Neuron (in vitro differentiated cells): ENCODE data around the gene RNF217.

Experiments
- H2AFZ ChIP-seq: one replicate; pipeline ENCODE4 v1.6.1; 2013; ENCODE audit warnings: low read depth, mild to moderate bottlenecking, inconsistent platforms, low read length, moderate library complexity
- H3K27me3 ChIP-seq: one replicate; pipeline ENCODE4 v1.6.1; 2013; ENCODE audit warnings: low read length; ENCODE audit not compliant: insufficient read depth
- H3K36me3 ChIP-seq: one replicate; pipeline ENCODE4 v1.6.1; 2013; ENCODE audit warnings: low read length; ENCODE audit not compliant: insufficient read depth
- H3K4me1 ChIP-seq: one replicate; pipeline ENCODE4 v1.6.1; 2013; ENCODE audit warnings: low read length; ENCODE audit not compliant: insufficient read depth
- H3K4me3 ChIP-seq: 2 replicates; pipeline ENCODE4 v1.5.1; 2013; ENCODE audit warnings: mild to moderate bottlenecking, low read length, moderate library complexity
- H3K9me3 ChIP-seq: one replicate; pipeline ENCODE4 v1.6.1; 2013; ENCODE audit warnings: low read length

RNF217 gene

DNA sequence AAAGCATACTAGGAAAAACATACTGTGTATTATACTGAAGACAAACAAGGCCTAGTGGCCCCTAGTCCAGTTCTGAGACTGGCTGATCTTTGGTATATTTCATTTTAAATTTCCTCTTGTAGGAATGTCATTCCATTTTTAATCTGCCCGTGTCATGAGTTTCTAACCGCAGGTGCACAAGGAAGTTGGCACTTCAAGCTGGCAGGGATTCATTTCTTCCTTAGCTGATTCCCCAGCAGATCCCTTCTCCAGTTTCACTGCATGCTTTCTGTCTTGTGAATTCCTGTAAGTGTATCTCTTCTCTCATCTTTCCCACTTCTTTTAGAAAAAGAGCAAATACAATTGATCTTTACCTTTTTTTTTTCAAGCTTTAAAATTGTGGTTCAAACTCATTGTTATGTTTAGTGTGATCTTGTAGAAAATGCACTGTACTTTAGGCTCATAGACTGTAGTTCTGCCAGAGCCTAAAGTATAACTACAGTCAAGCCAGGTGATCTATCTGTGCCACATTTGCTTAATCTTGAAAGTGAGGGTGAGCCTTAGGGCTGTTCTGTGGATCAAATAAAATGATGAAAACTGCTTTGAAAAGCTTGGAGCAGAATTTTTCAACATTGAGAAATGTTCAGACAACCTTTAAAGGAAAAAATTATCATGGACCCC lies 37.0 kb downstream of the RNF217 start:
- no peaks in the 10 kb centered on the region for H3K36me3 ChIP-seq
- no peak overlapping the region for H3K4me3 ChIP-seq
- H3K27me3 ChIP-seq, result no peaks in the 10 kb centered on the region
- peaks cover 9% of the 10 kb centered on the region for H3K4me1 ChIP-seq
- no peaks in the 10 kb centered on the region for H3K9me3 ChIP-seq
- H2AFZ ChIP-seq, result no peak overlapping the region

GRCh38 chr6:125001684-125002405 lies 39.6 kb downstream of the RNF217 start:
- H3K36me3 ChIP-seq, result no peaks in the 10 kb centered on the region
- no peak overlapping the region for H2AFZ ChIP-seq
- H3K27me3 ChIP-seq, result no peaks in the 10 kb centered on the region
- peaks cover 9% of the 10 kb centered on the region for H3K4me1 ChIP-seq
- H3K4me3 ChIP-seq, result no peak overlapping the region
- H3K9me3 ChIP-seq, result no peaks in the 10 kb centered on the region

DNA sequence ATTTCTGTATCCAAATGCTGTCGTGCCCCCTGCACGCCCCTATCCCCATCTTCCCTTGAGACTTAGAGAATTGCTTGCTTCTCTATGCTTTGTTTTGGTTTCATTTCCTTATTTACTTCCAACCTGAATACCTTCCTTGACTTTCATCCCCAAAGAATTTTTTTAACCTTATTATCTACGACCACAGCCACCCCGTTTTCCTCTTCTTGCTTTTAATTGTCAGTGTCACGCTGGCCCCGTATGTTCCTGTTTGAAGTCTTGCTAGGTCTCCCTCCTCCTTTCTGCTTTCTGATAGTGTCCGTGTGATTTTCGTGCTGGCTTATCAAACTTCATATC lies 40.1 kb downstream of the RNF217 start:
- Histone ChIP-seq H2AFZ (no peak overlapping the region), H3K27me3 (no peaks in the 10 kb centered on the region), H3K9me3 (no peaks in the 10 kb centered on the region), H3K36me3 (no peaks in the 10 kb centered on the region), H3K4me3 (no peak overlapping the region), H3K4me1 (peaks cover 9% of the 10 kb centered on the region)

GRCh38 chr6:125003070-125003469 lies 40.8 kb downstream of the RNF217 start:
- H3K9me3 ChIP-seq, result no peaks in the 10 kb centered on the region
- peaks cover 9% of the 10 kb centered on the region for H3K4me1 ChIP-seq
- no peak overlapping the region for H2AFZ ChIP-seq
- H3K4me3 ChIP-seq, result no peak overlapping the region
- H3K27me3 ChIP-seq, result no peaks in the 10 kb centered on the region
- no peaks in the 10 kb centered on the region for H3K36me3 ChIP-seq

DNA sequence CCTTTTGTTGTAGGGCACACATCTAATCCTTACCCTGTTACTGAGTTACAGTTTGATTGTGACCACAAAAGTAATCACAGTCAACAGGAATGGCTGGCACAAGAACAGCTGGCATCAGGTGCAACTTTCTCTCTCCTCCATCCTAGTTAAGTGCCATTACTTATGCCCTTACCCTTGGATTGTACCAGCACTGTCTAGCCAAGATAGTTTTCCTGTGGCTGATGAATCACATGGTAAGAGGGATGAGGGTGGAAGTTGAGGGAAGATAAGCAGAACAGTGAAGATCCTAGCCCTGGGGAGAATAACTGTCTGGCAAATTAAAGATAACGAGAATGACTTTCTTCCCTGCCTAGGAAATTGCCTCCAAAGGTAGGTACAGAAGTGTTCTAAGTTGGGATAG lies 42.0 kb downstream of the RNF217 start:
- Histone ChIP-seq H3K27me3 (no peaks in the 10 kb centered on the region), H3K36me3 (no peaks in the 10 kb centered on the region), H3K4me1 (peaks cover 9% of the 10 kb centered on the region), H3K4me3 (no peak overlapping the region), H3K9me3 (no peaks in the 10 kb centered on the region), H2AFZ (no peak overlapping the region)

DNA sequence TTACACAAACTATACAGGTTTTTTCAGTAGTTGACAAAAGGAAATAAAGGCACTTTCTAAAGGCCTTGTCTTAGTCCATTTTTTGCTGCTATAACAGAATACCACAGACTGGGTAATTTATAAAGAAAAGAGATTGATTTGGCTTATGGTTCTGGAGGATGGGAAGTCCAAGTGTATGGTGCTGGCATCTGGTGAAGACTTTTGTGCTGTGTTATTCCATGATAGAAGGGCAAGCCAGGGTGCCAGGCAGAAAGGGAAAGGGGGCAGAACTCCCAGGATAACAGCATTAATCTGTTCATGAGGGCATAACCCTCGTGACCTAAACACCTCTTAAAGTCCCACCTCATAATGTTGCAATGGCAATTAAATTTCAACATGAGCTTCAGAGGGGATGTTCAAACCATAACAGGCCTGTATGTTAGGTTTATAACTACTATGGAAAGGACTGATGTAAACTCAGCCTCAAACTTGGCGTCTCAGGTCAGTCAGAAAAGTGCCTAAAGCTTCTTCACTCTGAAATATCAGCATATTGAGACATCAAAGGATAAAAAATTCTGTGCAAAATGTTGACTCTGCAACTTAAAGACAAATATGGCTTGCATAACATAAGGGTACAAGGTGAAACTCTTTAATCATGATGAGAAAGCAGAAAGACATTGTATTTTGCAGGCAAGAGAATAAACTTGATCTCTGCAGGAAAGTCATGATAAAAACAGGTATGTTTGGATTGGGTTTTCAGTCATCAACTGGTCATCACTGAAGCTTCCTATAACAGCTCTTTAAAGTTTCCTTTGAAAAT lies 42.8 kb downstream of the RNF217 start:
- H3K4me3 ChIP-seq, result no peak overlapping the region

DNA sequence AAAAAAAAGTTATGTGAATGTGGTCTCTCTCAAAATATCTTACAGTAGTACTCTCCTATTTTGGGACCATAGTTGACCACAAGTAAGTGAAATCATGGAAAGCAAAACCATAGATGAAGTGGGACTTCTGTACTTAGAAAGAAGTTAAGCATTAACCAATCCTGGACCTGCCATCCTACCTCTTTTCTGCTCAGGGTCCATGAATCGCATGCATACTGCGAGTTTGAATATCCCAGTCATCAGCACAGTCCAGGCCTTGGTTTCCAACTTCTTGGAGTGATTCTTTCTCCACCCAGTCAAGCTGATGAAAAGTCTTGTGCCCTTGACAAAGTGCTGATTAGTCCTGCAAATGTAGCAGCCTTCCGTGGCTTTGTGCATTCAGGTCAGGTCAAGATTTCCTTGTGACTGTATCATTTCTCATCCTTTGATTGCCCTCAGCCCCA lies 46.0 kb downstream of the RNF217 start:
- H3K9me3 ChIP-seq, result no peaks in the 10 kb centered on the region
- H3K4me1 ChIP-seq, result no peaks in the 10 kb centered on the region
- no peaks in the 10 kb centered on the region for H3K27me3 ChIP-seq
- no peak overlapping the region for H2AFZ ChIP-seq
- H3K4me3 ChIP-seq, result no peak overlapping the region
- no peaks in the 10 kb centered on the region for H3K36me3 ChIP-seq

More for the DNA sequence above, 42.8 kb downstream of the RNF217 start:
- peaks cover 9% of the 10 kb centered on the region for H3K4me1 ChIP-seq
- H3K27me3 ChIP-seq, result no peaks in the 10 kb centered on the region
- no peaks in the 10 kb centered on the region for H3K36me3 ChIP-seq
- no peak overlapping the region for H2AFZ ChIP-seq
- H3K9me3 ChIP-seq, result no peaks in the 10 kb centered on the region

- H3K4me3 ChIP-seq, result no peak overlapping the region
Measured at GRCh38 chr6:125008957-125009356, 46.7 kb downstream of the RNF217 start.

GRCh38 chr6:125009578-125009977 lies 47.3 kb downstream of the RNF217 start:
- no peak overlapping the region for H3K4me3 ChIP-seq
- no peaks in the 10 kb centered on the region for H3K4me1 ChIP-seq
- H2AFZ ChIP-seq, result no peak overlapping the region
- no peaks in the 10 kb centered on the region for H3K27me3 ChIP-seq
- H3K36me3 ChIP-seq, result no peaks in the 10 kb centered on the region
- no peaks in the 10 kb centered on the region for H3K9me3 ChIP-seq

More at GRCh38 chr6:125008957-125009356, 46.7 kb downstream of the RNF217 start:
- Histone ChIP-seq H3K4me1 (no peaks in the 10 kb centered on the region), H3K27me3 (no peaks in the 10 kb centered on the region), H3K9me3 (no peaks in the 10 kb centered on the region), H2AFZ (no peak overlapping the region), H3K36me3 (no peaks in the 10 kb centered on the region)

- H3K9me3 ChIP-seq, result no peaks in the 10 kb centered on the region
- no peaks in the 10 kb centered on the region for H3K36me3 ChIP-seq
- no peaks in the 10 kb centered on the region for H3K27me3 ChIP-seq
- no peak overlapping the region for H3K4me3 ChIP-seq
- no peak overlapping the region for H2AFZ ChIP-seq
- H3K4me1 ChIP-seq, result no peaks in the 10 kb centered on the region
Measured at GRCh38 chr6:125013938-125014660, 51.9 kb downstream of the RNF217 start.

DNA sequence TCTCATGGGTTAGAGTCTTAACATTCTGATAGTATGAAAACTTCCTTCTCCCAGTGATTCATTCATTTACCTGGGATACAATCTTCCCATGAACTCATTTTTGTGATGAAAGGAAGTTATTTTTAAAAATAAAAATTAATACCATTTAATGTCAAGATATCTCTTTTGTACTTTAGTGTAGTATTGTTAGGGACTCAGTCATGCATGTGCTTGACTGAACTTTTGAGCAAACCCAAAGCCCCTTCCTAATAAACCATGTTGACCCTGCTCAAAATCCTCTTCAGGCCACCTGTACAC lies 52.4 kb downstream of the RNF217 start:
- Histone ChIP-seq H3K27me3 (no peaks in the 10 kb centered on the region), H3K9me3 (no peaks in the 10 kb centered on the region), H3K36me3 (no peaks in the 10 kb centered on the region), H3K4me1 (no peaks in the 10 kb centered on the region), H2AFZ (no peak overlapping the region), H3K4me3 (no peak overlapping the region)

DNA sequence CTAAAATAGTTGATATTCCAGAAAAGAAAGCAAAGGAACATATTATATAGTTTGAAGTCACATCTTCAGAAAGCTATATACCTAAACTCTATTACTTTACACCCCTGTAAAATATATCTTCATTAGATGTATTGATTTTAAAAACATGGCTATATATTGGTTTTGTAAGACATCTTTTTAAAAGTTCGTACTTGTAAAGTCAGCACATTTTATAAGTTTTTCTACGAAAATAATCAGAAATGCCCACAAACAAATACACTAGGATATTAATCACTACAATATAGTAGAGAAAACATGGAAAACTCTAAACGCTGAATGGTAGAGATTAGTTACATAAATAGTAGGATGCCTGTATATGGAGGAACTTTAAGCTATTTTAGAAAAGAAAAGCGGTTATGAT lies 52.9 kb downstream of the RNF217 start:
- no peaks in the 10 kb centered on the region for H3K36me3 ChIP-seq
- no peaks in the 10 kb centered on the region for H3K9me3 ChIP-seq
- H3K27me3 ChIP-seq, result no peaks in the 10 kb centered on the region
- no peak overlapping the region for H2AFZ ChIP-seq
- H3K4me3 ChIP-seq, result no peak overlapping the region
- H3K4me1 ChIP-seq, result no peaks in the 10 kb centered on the region

GRCh38 chr6:125018136-125018535 lies 55.9 kb downstream of the RNF217 start:
- H3K36me3 ChIP-seq, result no peaks in the 10 kb centered on the region
- no peaks in the 10 kb centered on the region for H3K27me3 ChIP-seq
- no peak overlapping the region for H2AFZ ChIP-seq
- H3K4me1 ChIP-seq, result no peaks in the 10 kb centered on the region
- no peak overlapping the region for H3K4me3 ChIP-seq
- H3K9me3 ChIP-seq, result no peaks in the 10 kb centered on the region
